ENCODE results near the gene RPS6KA2. TPM values are rescaled to one million over a fixed set of nuclear protein-coding genes. Genes with fewer than 3 reads are reported as not detected.

Gene RPS6KA2
- total RNA-seq, 2 donors from 2014 or later = 28.1 to 28.5 TPM

DNA sequence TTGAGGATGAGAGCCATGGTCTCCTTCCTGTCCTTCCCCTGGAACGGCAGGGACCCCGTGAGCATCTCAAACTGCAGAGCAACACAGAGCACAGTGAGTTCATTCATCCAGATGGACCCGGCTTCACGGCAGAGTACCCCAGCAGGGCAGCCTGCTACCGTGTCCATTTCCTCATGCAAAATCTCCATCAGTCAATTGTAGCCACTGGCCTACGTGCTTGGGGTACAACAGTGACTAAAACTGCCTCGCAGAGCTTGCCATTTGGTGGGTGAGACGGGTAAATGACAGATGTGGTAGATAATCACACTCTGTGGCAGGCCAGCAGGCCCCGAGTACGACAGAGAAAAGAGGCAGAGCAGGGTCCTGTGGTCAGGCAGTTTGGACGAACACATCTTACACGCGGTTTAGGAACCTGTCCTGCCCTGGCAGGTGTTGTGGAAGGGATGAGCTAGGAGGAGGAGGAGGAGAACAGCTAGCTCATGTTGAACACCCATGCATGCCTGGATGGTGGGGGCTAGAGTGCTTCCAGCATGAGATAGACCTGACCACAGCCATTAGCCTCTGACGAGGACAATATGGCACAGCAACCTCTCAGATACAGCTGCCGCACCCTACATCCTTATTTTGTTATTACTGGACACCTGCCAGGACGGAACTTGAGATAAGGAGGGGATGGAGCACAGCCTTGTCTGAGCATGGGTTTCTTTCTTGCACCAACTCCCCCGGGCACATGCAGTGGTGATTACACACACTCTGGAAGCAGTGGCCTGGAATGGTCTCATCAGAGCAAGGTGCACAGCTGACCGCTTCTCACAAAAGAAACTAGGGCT, 136.2 kb downstream of the RPS6KA2 start:
- peaks cover 25% of the 10 kb centered on the region for H3K4me1 Mint-ChIP-seq (ENCODE audit: low read depth)
- H3K36me3 Mint-ChIP-seq (ENCODE audit: insufficient read depth in 2 of 2) = peaks cover 11 to 20% of the 10 kb centered on the region in 2 donors
- ATAC-seq (replicated peaks in 1 of 2) (no peak), DNase-seq (no peak)
- H3K27ac Mint-ChIP-seq = no peak overlapping the region
- H3K27me3 Mint-ChIP-seq (ENCODE audit: low read depth) = no peaks in the 10 kb centered on the region
- H3K9me3 Mint-ChIP-seq = peaks cover 3 to 7% of the 10 kb centered on the region in 2 donors
- no peak overlapping the region for H3K4me3 Mint-ChIP-seq

DNA sequence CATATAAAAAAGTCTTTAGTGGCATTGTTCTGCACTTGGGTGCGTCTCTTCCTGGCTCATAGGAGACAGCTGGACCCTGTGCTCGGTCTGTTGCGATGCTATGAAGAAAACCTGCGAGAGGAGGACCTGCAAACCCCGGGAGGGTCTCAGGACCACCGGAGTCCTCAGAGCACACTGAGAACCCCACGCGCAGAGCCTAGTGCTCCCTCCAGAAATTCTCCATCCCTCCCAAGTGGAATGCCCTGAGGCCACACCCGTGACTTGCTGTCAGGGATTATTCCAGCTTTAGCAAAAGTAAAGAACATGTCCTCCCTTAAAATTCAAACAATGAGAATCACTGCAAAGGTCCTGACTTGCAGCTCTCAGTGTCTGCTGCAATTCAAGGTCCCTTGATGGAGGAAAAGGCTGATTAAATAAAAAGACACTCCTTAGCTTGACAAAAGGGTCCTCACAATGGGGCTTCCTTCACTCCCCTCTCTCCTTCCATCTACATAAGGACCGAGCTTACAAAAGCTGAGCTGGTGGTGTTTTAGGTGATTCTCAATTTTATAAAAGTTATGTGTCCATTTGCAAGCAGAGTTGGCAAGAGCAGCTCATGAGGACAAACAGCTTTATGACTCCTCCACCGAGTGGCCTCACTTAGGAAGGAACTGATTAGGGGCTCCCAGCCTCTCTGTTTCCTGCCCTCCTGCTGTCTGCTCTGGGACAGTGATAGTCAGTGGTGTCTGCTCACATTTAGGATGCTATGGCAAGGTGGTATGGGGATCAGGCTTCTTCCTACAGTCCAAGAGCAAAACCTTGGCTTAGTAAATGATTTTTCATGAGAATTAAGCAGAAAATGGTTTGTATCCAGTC, 137.5 kb downstream of the RPS6KA2 start:
- Mint-ChIP-seq H3K27ac (peak overlapping the region; percentile 27), H3K36me3 (ENCODE audit: insufficient read depth in 2 of 2) (peaks cover 11 to 20% of the 10 kb centered on the region in 2 donors), H3K9me3 (peaks cover 3 to 7% of the 10 kb centered on the region in 2 donors), H3K4me3 (no peak overlapping the region), H3K27me3 (ENCODE audit: low read depth) (no peaks in the 10 kb centered on the region), H3K4me1 (ENCODE audit: low read depth) (peaks cover 18% of the 10 kb centered on the region)
- ATAC-seq (replicated peaks in 1 of 2) (no peak), DNase-seq (no peak)

DNA sequence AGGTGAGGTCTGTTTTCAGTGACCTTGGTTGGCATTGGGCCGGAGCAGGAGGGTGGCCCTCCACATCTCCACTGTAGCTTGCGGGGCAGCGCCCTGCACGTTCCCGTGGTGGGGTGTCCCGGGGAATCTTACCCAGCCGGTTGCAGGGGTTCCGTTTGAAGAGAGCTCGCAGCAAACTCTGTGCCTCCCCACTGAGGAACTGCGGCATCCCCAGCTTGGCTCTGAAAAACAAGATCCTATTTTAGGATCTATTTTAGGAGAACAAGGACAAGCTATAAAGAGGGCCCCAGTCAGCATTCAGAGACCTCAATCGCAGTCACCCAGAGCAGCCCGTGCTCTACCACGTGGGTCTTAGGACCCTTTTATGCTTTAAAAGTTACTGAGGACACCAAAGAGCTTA, 138.3 kb downstream of the RPS6KA2 start:
- peaks cover 18% of the 10 kb centered on the region for H3K4me1 Mint-ChIP-seq (ENCODE audit: low read depth)
- peaks cover 3 to 7% of the 10 kb centered on the region in 2 donors for H3K9me3 Mint-ChIP-seq
- H3K4me3 Mint-ChIP-seq = peak overlapping the region; percentile 81
- peak overlapping the region; percentile 88 for H3K27ac Mint-ChIP-seq
- H3K27me3 Mint-ChIP-seq (ENCODE audit: low read depth) = no peaks in the 10 kb centered on the region
- DNase-seq = no peak
- peaks cover 11 to 20% of the 10 kb centered on the region in 2 donors for H3K36me3 Mint-ChIP-seq (ENCODE audit: insufficient read depth in 2 of 2)
- ATAC-seq (replicated peaks in 1 of 2) = no peak

DNA sequence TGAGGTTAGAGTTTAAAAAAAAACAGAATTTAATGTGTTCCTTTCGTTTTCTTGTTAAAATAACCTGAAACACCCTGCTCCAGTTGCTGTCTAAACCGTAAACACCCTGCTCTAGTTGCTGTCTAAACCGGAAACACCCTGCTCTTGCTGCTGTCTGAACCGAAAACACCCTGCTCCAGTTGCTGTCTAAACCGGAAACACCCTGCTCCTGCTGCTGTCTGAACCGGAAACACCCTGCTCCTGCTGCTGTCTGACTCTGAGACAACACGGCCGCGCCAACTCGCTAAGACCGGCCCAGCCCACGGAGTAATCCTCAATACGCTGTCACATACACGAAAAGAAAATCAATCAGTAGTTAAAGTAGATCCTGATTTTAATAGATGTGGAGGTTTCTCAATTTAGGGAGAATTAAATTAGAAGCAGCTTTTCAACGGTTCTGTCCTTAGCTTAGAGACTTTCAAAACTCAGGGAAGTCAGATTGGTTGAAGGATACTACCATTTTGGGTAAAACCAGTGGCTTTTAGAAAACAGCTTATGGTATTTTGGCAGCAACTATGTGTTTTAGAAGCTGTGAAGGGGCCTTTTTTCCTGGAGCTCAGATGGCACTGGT, 138.9 kb downstream of the RPS6KA2 start:
- Mint-ChIP-seq H3K4me1 (ENCODE audit: low read depth) (peaks cover 18% of the 10 kb centered on the region), H3K9me3 (peaks cover 3 to 7% of the 10 kb centered on the region in 2 donors), H3K4me3 (peak overlapping the region; percentile 81), H3K27me3 (ENCODE audit: low read depth) (no peaks in the 10 kb centered on the region), H3K27ac (peak overlapping the region; percentile 88), H3K36me3 (ENCODE audit: insufficient read depth in 2 of 2) (peaks cover 11 to 20% of the 10 kb centered on the region in 2 donors)
- ATAC-seq (replicated peaks in 1 of 2) (peak; percentile 95 to 96), DNase-seq (peak; percentile 68 to 70)

DNA sequence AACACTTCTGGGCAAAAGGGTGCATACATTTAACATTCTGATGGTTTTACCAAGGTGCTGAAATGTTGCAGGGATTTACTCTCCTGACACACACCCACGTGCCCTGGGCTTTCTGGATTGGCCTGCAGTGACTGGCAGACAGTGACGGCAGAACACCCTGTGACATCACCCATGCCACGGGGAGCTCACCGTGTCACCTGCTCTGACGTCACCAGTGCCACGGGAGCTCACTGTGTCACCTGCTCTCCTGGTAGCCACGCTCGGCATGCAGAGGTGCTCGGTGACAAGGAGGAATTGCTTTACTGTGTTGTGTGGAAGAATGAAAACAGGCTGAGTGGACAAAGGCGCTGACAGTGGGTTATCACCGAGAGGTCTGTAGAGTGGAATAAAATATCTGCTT, 139.9 kb downstream of the RPS6KA2 start:
- ATAC-seq (replicated peaks in 1 of 2) (no peak), DNase-seq (no peak)
- Mint-ChIP-seq H3K4me3 (peak overlapping the region; percentile 45 to 81), H3K9me3 (peaks cover 3 to 7% of the 10 kb centered on the region in 2 donors), H3K27ac (peak overlapping the region; percentile 88), H3K36me3 (ENCODE audit: insufficient read depth in 2 of 2) (peaks cover 11 to 20% of the 10 kb centered on the region in 2 donors), H3K4me1 (ENCODE audit: low read depth) (peaks cover 18% of the 10 kb centered on the region), H3K27me3 (ENCODE audit: low read depth) (no peaks in the 10 kb centered on the region)

DNA sequence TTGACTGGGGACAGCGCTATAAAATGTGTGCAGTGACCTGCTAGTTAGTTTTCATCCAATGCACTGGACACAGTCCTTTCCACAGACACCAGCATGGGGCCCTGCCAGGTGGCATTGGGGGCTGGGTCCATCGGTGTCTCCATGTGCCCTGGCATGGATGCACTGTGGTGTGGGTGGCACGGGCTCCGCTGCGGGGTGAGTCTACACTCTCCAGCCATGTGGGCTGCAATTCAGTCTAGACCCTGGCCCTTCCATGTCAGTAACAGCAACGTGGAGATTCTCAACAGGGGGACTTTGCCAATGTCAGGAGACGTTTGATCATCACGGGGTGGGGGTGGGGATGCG, 140.5 kb downstream of the RPS6KA2 start:
- Mint-ChIP-seq H3K4me3 (no peak overlapping the region), H3K27me3 (ENCODE audit: low read depth) (no peaks in the 10 kb centered on the region), H3K27ac (no peak overlapping the region), H3K4me1 (ENCODE audit: low read depth) (peaks cover 18% of the 10 kb centered on the region), H3K9me3 (peaks cover 3 to 7% of the 10 kb centered on the region in 2 donors), H3K36me3 (ENCODE audit: insufficient read depth in 2 of 2) (peaks cover 11 to 20% of the 10 kb centered on the region in 2 donors)
- DNase-seq = no peak
- no peak for ATAC-seq (replicated peaks in 1 of 2)

DNA sequence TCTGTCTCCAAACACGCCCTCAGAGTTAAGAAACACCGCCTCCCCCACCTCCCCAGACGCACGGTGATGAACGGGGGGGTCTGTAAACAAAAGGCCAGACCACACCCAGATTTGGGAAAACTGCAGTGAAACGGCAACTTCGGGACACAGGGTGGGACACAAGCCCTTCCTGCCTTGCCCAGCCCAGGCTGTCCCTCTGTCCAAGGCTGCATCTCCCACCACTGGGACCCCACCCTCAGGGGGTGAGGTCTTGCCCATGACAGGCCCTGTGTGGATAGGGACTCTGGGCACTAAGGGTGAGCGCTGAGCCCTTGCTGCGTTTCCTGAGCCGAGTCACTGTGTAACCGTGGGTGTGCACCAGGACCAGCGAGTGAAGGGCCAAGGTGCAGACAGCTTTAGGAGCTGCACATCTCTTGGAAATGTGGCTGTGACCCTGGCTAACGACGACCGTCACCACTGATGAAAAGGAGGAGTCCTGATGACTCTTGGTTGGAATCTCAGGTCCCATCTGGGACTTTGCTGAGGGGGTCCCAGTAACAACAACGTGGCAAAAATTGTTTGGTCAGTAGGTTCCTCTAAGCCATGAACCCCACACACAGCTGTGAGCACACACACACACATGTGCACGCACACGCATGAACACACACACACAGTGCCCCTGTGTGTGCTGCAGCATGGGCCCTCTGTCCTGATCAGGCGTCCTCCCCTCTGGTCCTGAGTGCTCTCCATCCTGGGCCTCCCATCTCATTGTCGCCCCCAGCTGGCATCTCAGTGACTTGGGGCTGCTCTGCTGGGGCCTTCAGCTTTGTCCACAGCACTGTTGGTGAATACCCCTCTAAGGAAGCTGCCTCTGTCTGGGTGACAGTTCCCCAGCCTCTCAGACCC, 141.2 kb downstream of the RPS6KA2 start:
- H3K27ac Mint-ChIP-seq = no peak overlapping the region
- no peak overlapping the region for H3K4me3 Mint-ChIP-seq
- peaks cover 18% of the 10 kb centered on the region for H3K4me1 Mint-ChIP-seq (ENCODE audit: low read depth)
- peaks cover 11 to 20% of the 10 kb centered on the region in 2 donors for H3K36me3 Mint-ChIP-seq (ENCODE audit: insufficient read depth in 2 of 2)
- ATAC-seq (replicated peaks in 1 of 2) (no peak), DNase-seq (no peak)
- no peaks in the 10 kb centered on the region for H3K27me3 Mint-ChIP-seq (ENCODE audit: low read depth)
- peaks cover 3 to 7% of the 10 kb centered on the region in 2 donors for H3K9me3 Mint-ChIP-seq

DNA sequence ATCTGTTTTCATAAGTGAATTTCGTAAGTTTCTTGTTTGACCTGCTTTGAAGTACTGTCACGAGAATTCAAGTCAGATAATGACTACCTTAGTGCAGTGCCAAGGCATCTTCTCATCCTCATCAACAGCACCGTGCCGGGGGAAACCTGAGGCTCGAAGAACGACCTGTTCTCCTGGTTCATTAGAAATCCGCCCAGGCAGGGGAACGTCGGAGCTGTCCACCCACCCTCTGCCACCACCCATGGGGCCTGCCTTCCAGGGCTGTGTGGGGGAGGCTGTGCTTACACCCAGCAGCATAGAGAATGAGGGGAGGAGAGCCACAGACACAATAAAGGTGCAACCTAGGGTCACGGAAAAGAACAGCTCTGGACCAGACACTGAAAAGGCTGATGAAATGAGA, 142.2 kb downstream of the RPS6KA2 start:
- H3K27ac Mint-ChIP-seq = no peak overlapping the region
- H3K27me3 Mint-ChIP-seq (ENCODE audit: low read depth) = no peaks in the 10 kb centered on the region
- H3K4me1 Mint-ChIP-seq (ENCODE audit: low read depth) = peaks cover 18% of the 10 kb centered on the region
- H3K36me3 Mint-ChIP-seq (ENCODE audit: insufficient read depth in 2 of 2) = peaks cover 11 to 20% of the 10 kb centered on the region in 2 donors
- H3K9me3 Mint-ChIP-seq = peaks cover 3 to 7% of the 10 kb centered on the region in 2 donors
- H3K4me3 Mint-ChIP-seq = no peak overlapping the region
- no peak for ATAC-seq (replicated peaks in 1 of 2)
- no peak for DNase-seq

DNA sequence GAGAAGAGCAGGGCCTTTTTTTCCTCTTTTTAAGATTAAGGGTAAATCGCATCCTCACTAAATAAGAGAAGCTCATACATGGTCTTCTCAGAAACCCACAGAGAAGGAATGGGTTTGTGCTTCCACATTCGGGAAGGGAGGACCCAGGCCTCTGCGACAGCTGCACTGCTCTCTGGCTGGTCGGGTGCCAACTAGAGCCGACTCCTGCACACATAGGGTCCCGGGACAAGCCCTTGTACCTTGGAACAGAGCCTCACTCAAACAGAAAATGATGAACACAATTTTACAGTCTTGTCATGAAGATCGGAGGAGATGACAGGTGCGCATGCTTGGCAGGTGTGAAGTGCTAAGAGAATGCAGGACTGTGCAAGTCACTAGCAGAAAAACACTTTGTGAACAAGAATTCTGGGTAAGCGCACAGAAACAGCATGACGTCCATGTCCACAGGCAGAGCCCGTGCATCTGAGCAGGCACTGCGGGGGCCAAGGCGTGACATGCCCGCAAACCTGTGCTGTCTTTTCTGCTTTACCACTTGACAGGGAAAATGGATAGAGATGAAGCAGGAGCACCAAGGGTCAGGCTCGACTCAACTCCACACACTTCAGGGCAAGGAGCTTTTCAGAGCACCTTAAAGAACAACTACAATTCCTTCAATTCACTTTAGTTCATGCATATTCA, 143.3 kb downstream of the RPS6KA2 start:
- H3K4me3 Mint-ChIP-seq = no peak overlapping the region
- no peaks in the 10 kb centered on the region for H3K27me3 Mint-ChIP-seq (ENCODE audit: low read depth)

DNA sequence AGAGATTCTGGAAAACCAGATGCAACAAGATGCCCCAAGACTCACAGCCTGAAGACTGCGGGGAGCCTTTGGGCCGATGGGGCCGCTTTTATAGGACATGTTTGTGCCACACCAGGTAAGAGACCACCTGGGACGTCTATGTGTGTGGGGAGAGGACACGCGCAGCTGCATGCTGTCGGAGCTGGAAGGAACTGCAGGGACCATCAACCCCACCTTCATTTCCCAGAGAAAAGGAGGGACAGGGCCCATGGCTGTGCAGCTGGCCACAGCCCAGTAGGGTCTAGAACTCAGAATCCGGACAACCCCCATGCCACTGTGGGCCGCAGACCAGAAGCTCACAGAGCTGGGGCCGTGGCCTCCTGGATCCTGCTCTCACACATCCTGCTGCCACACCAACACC, 144.0 kb downstream of the RPS6KA2 start:
- no peaks in the 10 kb centered on the region for H3K27me3 Mint-ChIP-seq (ENCODE audit: low read depth)
- no peak overlapping the region for H3K27ac Mint-ChIP-seq
- peaks cover 6 to 10% of the 10 kb centered on the region in 2 donors for H3K36me3 Mint-ChIP-seq (ENCODE audit: insufficient read depth in 2 of 2)
- H3K4me1 Mint-ChIP-seq (ENCODE audit: low read depth) = peaks cover 11% of the 10 kb centered on the region
- DNase-seq (no peak), ATAC-seq (replicated peaks in 1 of 2) (no peak)
- no peak overlapping the region for H3K4me3 Mint-ChIP-seq
- H3K9me3 Mint-ChIP-seq = peaks cover 3 to 5% of the 10 kb centered on the region in 2 donors

More for the DNA sequence above, 143.3 kb downstream of the RPS6KA2 start:
- Mint-ChIP-seq H3K36me3 (ENCODE audit: insufficient read depth in 2 of 2) (peaks cover 9 to 14% of the 10 kb centered on the region in 2 donors), H3K27ac (no peak overlapping the region), H3K9me3 (peaks cover 3 to 7% of the 10 kb centered on the region in 2 donors), H3K4me1 (ENCODE audit: low read depth) (peaks cover 17% of the 10 kb centered on the region)
- no peak for DNase-seq
- no peak for ATAC-seq (replicated peaks in 1 of 2)

DNA sequence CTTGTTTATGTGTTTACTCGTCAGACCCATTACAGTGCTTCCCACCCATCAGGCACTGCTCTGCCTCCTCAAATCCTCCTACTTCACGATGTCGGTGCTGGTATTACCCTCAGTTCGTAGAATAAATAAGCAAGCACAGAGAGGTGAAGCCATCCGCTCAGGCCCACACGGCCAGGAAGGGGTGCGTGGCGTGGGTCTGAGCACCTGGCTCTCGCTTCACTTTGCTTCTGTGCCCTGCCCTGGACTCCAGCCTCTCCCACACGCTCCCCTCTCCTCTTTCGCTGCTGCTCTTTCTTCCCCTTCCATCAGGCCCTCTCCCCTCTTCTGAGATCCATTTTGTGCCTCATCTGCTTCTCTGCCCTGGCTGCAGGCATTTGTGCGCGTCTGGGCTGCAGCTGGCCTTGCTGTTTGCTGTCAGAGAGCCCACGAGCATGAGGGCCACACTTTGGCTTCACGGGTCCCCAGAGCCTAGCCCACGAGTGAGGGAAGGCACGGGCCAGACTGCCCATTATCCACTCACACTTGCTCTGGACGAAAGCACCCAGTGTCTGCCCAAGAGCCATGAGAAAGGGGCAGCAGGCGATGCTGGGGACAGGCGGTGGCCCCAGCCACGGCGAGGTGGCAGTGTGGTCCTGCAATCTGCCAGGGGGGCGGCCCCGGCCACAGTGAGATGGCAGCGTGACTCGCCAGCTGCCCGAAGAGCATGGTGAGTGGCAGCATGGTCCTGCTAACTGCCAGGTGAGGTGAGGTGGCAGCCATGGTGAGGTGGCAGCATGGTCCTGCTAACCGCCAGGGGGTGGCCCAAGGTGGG, 148.1 kb downstream of the RPS6KA2 start:
- DNase-seq (no peak), ATAC-seq (replicated peaks in 1 of 2) (no peak)
- no peak overlapping the region for H3K27ac Mint-ChIP-seq
- no peaks in the 10 kb centered on the region for H3K36me3 Mint-ChIP-seq (ENCODE audit: insufficient read depth in 2 of 2)
- H3K4me1 Mint-ChIP-seq (ENCODE audit: low read depth) = no peaks in the 10 kb centered on the region
- H3K9me3 Mint-ChIP-seq = no peaks in the 10 kb centered on the region
- no peaks in the 10 kb centered on the region for H3K27me3 Mint-ChIP-seq (ENCODE audit: low read depth)
- no peak overlapping the region for H3K4me3 Mint-ChIP-seq

Data from activated T-cell treated with anti-CD3 and anti-CD28 coated beads, Interleukin-2, amount 50 U/mL, for 72 hours (primary cell).